Muscle layer of colon (tissue), 2 donors: ENCODE data around the gene VMP1.
"Not testable (repeated sequence)": the region's sequence is repeated elsewhere in the genome, so short reads cannot be mapped to it uniquely, and the experiment has no call there.

Experiments used
- H3K27ac ChIP-seq: one replicate; pipeline ENCODE4 v1.7.0; 2013; ENCODE audit warnings: low read depth, mild to moderate bottlenecking, low read length, moderate library complexity
- H3K27me3 ChIP-seq, 2 donors: one replicate each; pipeline ENCODE4 v1.7.0; 2013; ENCODE audit warnings: low read length in 2 of 2, mild to moderate bottlenecking in 2 of 2; ENCODE audit not compliant: insufficient read depth in 2 of 2, control insufficient read depth in 1 of 2
- H3K36me3 ChIP-seq: one replicate; pipeline ENCODE4 v1.7.0; 2013; ENCODE audit warnings: mild to moderate bottlenecking, low read length; ENCODE audit not compliant: insufficient read depth
- H3K4me1 ChIP-seq: one replicate; pipeline ENCODE4 v1.7.0; 2013; ENCODE audit warnings: mild to moderate bottlenecking, low read length; ENCODE audit not compliant: insufficient read depth
- H3K4me3 ChIP-seq, 2 donors: one replicate each; pipeline ENCODE4 v1.7.0; 2013; ENCODE audit warnings: low read length in 2 of 2, low read depth in 1 of 2, mild to moderate bottlenecking in 1 of 2, moderate library complexity in 1 of 2
- H3K9ac ChIP-seq: one replicate; pipeline ENCODE4 v1.7.0; 2013; ENCODE audit warnings: low read length
- H3K9me3 ChIP-seq: one replicate; pipeline ENCODE4 v1.7.0; 2013; ENCODE audit warnings: mild to moderate bottlenecking, low read length
- donor health status: abdominal sarcoma.
- donor health status: Adenocarcinoma of cecum.

The VMP1 gene

DNA sequence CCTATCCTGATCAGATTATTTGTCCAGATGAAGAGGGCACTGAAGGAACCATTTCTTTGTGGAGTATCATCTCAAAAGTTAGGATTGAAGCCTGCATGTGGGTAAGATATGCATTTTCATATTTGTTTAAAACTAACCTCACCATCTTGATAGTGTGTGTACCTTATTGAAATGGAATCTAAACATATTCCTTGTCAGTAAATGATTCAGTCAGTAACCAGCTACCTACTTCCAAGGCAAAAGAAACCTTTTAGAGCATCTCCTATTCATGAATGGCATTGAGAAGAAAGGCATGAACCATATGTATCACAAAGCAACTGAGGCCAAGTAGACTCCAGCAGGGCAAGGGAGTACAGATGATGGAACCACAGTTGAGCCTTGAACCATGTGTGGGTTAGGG, 57.6 kb downstream of the VMP1 start:
- no peaks in the 10 kb centered on the region for H3K27me3 ChIP-seq
- no peak overlapping the region for H3K4me3 ChIP-seq
- H3K27ac ChIP-seq: no peak overlapping the region
- no peaks in the 10 kb centered on the region for H3K9me3 ChIP-seq
- H3K36me3 ChIP-seq: peaks cover 5% of the 10 kb centered on the region
- H3K9ac ChIP-seq: no peak overlapping the region
- peaks cover 9% of the 10 kb centered on the region for H3K4me1 ChIP-seq

DNA sequence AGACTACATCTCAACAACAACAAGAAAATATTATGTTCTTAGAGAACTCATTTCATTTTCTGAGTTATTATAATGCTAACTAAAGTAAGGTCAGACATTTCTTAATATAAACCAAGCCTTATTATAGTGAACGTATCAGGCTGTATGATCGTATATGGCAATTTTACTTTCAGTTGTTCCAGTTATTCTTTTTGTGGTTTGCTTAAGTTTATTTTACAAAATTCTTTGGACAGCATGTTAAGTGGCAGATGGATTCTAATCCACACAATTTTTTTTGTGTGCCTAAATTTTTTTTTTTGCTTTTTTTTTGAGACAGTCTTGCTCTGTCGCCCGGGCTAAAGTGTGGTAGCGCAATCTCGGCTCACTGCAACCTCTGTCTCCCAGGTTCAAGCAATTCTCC, 59.0 kb downstream of the VMP1 start:
- Histone ChIP-seq H3K9me3 (no peaks in the 10 kb centered on the region), H3K9ac (no peak overlapping the region), H3K4me3 (no peak overlapping the region), H3K36me3 (peaks cover 5% of the 10 kb centered on the region), H3K27me3 (no peaks in the 10 kb centered on the region), H3K27ac (no peak overlapping the region), H3K4me1 (peaks cover 7% of the 10 kb centered on the region)

DNA sequence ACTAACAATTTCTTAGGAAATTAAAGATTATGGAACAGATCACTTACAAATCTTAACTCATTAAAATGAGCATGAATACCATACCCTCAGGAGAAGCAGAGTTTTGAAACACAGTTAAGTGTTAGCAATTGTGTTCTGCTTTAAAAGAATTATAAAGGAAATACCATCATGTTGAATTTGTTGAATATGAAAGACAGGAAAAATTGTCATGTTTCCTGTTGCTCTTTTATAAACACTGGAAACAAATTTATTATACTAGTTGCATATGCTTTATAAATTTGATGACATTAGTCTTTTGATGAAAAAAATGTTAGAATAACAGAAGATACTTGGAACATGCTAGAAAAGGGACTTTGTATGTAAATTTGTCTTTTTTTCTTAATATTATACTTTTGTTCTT, 59.7 kb downstream of the VMP1 start:
- no peak overlapping the region for H3K27ac ChIP-seq
- H3K9ac ChIP-seq: no peak overlapping the region
- H3K4me1 ChIP-seq: no peaks in the 10 kb centered on the region
- no peaks in the 10 kb centered on the region for H3K9me3 ChIP-seq
- no peaks in the 10 kb centered on the region for H3K27me3 ChIP-seq
- peaks cover 5% of the 10 kb centered on the region for H3K36me3 ChIP-seq
- no peak overlapping the region for H3K4me3 ChIP-seq

DNA sequence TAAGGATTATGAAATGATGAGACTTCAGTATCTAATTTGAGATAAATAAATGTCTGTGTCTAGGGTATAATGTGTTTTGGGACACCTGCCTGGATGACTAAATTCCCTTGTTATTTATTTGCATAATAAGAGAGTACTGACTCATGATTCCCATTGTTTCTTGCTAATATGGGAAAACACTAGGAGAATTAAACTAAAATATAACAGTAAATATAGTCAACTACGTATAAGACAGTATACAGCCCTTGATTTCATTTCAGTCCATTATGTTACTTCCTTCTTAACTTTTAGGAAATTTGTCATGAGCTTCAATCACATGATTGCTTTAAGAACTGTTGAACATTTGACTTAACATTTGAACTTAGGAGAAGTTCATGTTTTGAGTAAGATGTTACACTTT, 62.4 kb downstream of the VMP1 start:
- no peak overlapping the region for H3K27ac ChIP-seq
- no peaks in the 10 kb centered on the region for H3K9me3 ChIP-seq
- no peaks in the 10 kb centered on the region for H3K27me3 ChIP-seq
- H3K36me3 ChIP-seq: peaks cover 16% of the 10 kb centered on the region
- no peak overlapping the region for H3K9ac ChIP-seq
- no peaks in the 10 kb centered on the region for H3K4me1 ChIP-seq
- H3K4me3 ChIP-seq: no peak overlapping the region

DNA sequence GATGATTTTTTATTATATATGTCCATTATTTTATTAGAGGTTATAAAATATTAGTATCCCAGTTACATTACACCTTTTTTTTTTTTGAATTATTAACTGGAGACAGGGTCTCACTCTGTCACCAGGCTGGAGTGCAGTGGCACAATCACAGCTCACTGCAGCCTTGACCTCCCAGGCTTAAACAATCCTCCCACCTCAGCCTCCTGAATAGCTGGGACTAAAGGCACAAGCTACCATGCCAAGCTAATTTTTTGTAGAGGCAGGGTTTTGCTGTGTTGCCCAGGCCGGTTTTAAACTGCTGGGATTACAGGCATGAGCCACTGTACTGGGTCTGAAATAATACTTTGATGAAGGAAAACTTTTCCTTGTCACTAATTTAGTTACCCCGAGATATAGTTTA, 63.6 kb downstream of the VMP1 start:
- Histone ChIP-seq H3K9ac (no peak overlapping the region), H3K27ac (no peak overlapping the region)

DNA sequence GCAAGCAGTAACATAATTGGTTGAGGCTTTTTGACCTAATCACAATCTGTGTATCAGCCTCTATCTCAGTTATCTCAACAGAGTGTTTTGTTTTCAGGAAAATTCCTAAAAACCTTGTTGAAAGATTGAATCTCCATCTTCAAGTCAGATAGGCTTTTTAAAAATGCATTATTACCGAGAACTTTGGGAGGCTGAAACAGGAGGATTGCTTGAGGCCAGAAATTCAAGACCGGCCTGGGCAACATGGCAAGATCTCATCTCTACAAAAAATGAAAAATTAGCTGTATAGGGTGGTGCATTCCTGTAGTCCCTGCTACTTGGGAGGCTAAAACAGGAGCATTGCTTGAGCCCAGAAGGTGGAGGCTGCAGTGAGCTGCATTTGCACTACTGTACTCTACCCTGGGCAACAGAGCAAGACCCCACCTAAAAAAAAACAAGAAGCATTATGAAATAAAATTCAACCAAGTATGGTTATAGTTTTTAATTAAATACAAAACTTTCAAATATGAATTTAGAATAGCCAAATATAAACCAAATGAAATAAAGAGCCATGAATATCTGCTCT, 68.4 kb downstream of the VMP1 start:
- Histone ChIP-seq H3K9me3 (no peaks in the 10 kb centered on the region), H3K4me1 (no peaks in the 10 kb centered on the region), H3K36me3 (peaks cover 25% of the 10 kb centered on the region), H3K27me3 (no peaks in the 10 kb centered on the region), H3K27ac (no peak overlapping the region), H3K9ac (no peak overlapping the region), H3K4me3 (no peak overlapping the region)

More for the DNA sequence above, 63.6 kb downstream of the VMP1 start:
- H3K9me3 ChIP-seq: no peaks in the 10 kb centered on the region
- no peaks in the 10 kb centered on the region for H3K4me1 ChIP-seq
- peaks cover 17% of the 10 kb centered on the region for H3K36me3 ChIP-seq
- no peaks in the 10 kb centered on the region for H3K27me3 ChIP-seq
- H3K4me3 ChIP-seq: no peak overlapping the region

DNA sequence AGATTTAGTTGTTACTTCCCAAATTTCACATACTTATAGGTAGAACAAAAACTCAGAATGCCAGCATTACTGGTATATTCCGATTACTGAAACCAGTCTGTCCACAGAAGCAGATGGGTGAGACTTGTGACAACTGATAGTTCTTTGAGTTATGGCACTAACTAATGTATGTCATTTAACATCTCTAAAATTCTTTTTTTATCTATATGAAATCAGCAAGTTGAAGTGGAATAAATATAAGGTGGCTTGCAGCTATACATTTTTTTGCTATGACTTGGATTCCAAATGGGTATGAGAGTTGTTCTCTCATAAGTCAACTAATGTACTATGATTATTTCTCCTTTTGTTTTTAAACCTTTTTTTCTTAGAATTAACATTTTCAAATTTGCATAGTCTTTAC, 69.1 kb downstream of the VMP1 start:
- Histone ChIP-seq H3K9me3 (no peaks in the 10 kb centered on the region), H3K36me3 (peaks cover 25% of the 10 kb centered on the region), H3K9ac (no peak overlapping the region), H3K27ac (no peak overlapping the region), H3K4me3 (no peak overlapping the region), H3K27me3 (no peaks in the 10 kb centered on the region), H3K4me1 (no peaks in the 10 kb centered on the region)

DNA sequence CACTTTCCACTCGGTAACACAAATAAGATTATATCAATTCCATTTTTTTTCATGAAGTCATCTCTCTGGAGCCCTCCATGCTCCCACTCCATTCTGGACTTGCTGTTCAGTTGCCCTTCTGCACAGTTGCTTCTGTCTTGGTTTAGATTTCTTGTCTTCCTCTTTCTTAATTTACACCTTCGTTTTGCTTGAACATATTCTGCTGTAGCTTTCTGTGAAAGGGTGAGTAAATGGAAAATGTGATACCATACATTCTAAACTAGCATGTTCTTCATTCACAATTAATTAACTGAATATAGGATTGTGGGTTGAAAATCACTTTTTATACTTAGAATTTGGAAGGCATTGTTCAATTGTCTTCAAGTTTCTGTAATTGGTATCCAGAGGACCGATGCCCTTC, 69.6 kb downstream of the VMP1 start:
- no peak overlapping the region for H3K27ac ChIP-seq
- H3K4me1 ChIP-seq: no peaks in the 10 kb centered on the region
- no peaks in the 10 kb centered on the region for H3K27me3 ChIP-seq
- H3K9me3 ChIP-seq: no peaks in the 10 kb centered on the region
- no peak overlapping the region for H3K4me3 ChIP-seq
- peaks cover 25% of the 10 kb centered on the region for H3K36me3 ChIP-seq
- no peak overlapping the region for H3K9ac ChIP-seq

DNA sequence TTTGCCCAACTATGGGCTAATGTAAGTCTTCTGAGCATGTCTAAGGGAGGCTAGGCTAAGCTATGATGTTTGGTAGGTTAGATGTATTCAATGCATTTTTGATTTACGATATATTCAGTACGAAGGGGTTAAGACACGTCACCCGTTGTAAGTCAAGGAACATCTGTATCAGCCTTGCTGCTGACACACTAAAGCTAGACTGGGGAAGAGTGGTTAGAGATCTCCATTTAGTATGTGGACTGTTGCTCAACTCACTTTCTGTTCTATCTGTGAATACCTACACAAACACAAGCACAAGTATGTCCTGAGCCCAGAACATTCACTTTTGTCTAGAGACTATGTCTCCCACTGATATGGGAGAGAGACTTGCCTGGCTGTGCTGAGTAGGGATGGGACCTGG, 71.5 kb downstream of the VMP1 start:
- H3K4me3 ChIP-seq: no peak overlapping the region
- H3K9ac ChIP-seq: no peak overlapping the region
- H3K27ac ChIP-seq: no peak overlapping the region
- peaks cover 19% of the 10 kb centered on the region for H3K36me3 ChIP-seq
- H3K9me3 ChIP-seq: no peaks in the 10 kb centered on the region
- H3K4me1 ChIP-seq: peaks cover 10% of the 10 kb centered on the region
- no peaks in the 10 kb centered on the region for H3K27me3 ChIP-seq

DNA sequence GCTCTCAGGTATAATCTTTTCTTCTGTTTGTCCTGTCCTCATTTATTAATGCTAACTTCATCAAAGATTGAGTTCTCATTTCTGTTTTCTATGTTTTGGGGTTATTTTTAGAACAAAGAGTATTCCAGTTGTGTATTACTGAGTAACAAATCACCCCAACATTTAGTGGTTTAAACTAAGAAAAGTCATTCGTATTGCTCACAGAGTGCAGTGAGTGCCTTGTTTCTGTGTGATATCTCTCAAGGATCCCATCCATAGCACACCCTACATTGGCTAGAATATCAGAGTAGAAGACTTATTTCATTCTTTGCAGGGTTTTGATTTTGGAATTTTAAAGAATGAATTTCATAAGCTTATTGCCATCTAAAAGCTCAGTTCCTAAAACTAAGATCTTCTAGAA, 72.1 kb downstream of the VMP1 start:
- H3K27me3 ChIP-seq: no peaks in the 10 kb centered on the region
- H3K36me3 ChIP-seq: peaks cover 14% of the 10 kb centered on the region
- peaks cover 15% of the 10 kb centered on the region for H3K4me1 ChIP-seq
- no peak overlapping the region for H3K27ac ChIP-seq
- no peak overlapping the region for H3K4me3 ChIP-seq
- H3K9ac ChIP-seq: no peak overlapping the region
- no peaks in the 10 kb centered on the region for H3K9me3 ChIP-seq

DNA sequence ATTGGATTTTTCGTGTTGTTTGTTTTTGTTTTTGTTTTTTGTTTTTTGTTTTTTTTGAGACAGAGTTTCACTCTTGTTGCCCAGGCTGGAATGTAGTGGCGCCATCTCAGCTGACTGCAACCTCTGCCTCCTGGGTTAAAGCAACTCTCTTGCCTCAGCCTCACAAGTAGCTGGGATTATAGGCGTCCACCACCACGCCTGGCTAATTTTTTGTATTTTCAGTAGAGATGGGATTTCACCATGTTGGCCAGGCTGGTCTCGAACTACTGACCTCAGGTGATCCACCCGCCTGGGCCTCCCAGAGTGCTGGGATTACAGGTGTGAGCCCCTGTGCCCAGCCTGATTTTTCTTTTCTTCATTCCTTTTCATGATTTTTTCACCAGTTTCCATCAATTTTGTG, 73.1 kb downstream of the VMP1 start:
- H3K27ac ChIP-seq, H3K27me3 ChIP-seq, H3K9me3 ChIP-seq, H3K4me3 ChIP-seq, H3K9ac ChIP-seq: not testable (repeated sequence)
- Histone ChIP-seq H3K36me3 (peaks cover 13% of the 10 kb centered on the region), H3K4me1 (peaks cover 21% of the 10 kb centered on the region)

DNA sequence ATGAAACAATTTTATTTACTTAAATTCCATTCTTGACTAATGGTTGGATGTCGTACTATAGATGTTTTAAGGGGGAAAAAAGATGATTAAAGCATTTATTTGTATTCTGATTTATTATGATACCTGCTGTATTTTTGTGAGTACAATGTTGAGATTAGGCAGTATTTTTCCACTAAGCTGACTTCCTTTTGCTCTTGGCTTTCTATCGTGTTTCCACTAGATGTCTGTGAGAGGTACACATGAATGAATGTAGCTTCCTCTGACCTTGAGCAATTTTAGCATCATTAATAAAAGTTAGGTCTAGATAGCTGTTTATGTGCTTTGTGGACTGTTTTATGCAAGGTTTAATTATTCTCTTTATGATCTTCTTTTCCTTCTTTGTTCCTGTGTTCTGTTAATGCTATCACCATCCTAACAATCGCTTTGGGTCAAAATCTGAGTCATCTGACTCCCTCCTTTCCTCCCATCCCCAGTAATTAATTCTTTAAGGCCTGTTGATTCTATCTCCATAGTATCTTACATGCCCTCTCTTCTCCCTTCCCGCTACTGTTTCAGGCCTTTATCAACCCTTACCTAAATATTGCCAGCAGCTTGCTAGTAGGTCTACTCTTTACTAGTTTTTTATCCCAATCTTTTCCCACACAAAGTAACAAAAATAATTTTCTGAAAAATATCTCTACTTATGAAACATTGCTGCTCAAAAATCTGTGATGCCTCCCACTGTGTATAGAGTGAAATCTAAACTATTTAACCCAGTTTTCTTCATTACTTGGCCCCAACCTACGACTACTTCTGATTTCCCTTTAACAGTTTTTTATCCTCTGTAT, 76.0 kb downstream of the VMP1 start:
- peaks cover 37% of the 10 kb centered on the region for H3K4me1 ChIP-seq
- no peaks in the 10 kb centered on the region for H3K9me3 ChIP-seq
- no peaks in the 10 kb centered on the region for H3K36me3 ChIP-seq
- H3K27ac ChIP-seq: peak overlapping the region; percentile 69
- H3K9ac ChIP-seq: no peak overlapping the region
- no peaks in the 10 kb centered on the region for H3K27me3 ChIP-seq
- H3K4me3 ChIP-seq: no peak overlapping the region
